ENCODE measurements around the gene PTCHD4. TPM values are rescaled to one million over a fixed set of nuclear protein-coding genes. Genes with fewer than 3 reads are reported as not detected.
A peak's percentile ranks its signal among the peaks of the same experiment; 100 is the strongest.

Gene PTCHD4
- total and polyA plus RNA-seq, 2 of the 13 experiments (the other 11 are each of a cell fraction or from before 2014, with no cell fraction given), result 28.4 to 32.9 TPM

DNA sequence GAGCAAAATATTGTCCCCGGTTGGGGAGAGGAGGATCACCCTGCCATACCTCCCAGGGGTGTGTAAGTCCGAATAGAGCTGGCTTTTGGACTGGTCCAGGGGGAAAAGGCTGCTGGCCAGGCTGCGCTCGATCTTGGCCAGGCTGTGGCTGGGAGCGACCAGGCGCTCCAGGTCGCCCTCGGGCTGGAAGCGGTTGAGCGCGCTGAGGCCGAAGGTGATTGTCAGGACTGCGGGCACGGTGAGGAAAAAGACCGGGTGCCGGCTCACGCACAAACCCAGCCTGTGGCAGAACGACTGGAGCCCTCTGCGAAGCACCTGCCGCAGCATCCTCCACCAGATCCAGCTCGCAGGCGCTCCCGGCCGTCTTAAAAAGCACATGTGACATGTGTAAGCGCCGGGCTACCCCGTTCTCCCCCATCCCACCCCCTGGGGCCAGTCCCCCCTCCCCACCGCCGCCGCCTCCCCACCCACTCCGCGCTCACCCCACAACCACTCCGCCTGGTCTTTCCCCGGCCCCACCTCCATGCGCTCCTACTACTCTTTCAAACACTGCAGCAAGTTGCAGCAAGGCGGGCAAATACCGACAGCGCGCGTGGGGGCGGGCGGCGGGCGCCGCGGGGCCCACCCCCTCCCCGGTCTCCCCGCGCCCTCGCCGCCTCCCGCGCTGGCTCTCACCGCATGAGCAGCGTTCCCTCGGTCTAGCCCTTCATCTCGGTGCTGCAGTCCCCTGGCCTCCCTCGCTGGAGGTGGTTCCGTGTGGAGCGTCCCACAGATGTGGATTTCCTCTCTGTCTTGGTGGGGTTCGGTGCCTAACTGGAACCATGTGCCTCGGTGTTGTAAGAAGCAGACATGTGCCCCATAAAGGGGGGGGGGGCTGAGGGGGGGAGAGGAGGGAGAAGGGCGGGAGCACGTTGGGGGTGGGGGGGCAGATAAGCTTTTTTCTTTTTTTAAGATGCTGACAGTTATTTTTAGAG lies 42.4 kb downstream of the PTCHD4 start:
- in situ Hi-C loops (cut with HindIII; ENCODE audit: extremely low pct_ligation_motif_present, low pct_unique_long_range_greater_than_20kb) (no loop called here), intact Hi-C loops (cut with micrococcal nuclease; ENCODE audit: unreplicated experiment) (no loop called here)
- Histone ChIP-seq H3K27ac (ENCODE audit: extremely low read length, insufficient read depth, low read length) (no peak overlapping the region), H3K4me1 (ENCODE audit: insufficient read depth, low read length) (peaks cover 33% of the 10 kb centered on the region), H3K79me2 (ENCODE audit: insufficient read depth, low read length) (no peaks in the 10 kb centered on the region), H3K4me2 (ENCODE audit: low read depth, low read length) (no peak overlapping the region; the same call in 1 of the 2 replicates), H2AFZ (ENCODE audit: low read length) (no peak overlapping the region), H4K20me1 (ENCODE audit: insufficient read depth, low read length) (peaks cover 13% of the 10 kb centered on the region), H3K4me3 (replicated peaks in 1 of 3; ENCODE audit: insufficient read depth in 1 of 3, low read depth in 2 of 3, low read length in 3 of 3) (no peak overlapping the region), H3K36me3 (replicated peaks in 1 of 2; ENCODE audit: control insufficient read depth in 1 of 2, insufficient read depth in 2 of 2, low read length in 2 of 2) (peaks cover 4% of the 10 kb centered on the region in 2 experiments; a peak in 4 of 5 replicates), H3K9me3 (ENCODE audit: low read length) (no peaks in the 10 kb centered on the region), H3K27me3 (ENCODE audit: control insufficient read depth in 1 of 2, insufficient read depth in 2 of 2, low read length in 2 of 2) (no peaks in the 10 kb centered on the region), H3K9ac (ENCODE audit: insufficient read depth, low read depth, low read length) (no peak overlapping the region)
- peak; percentile 30 for ATAC-seq
- DNase-seq (ENCODE audit: low spot score), result no peak
- no TSS peak for BruUV-seq (replicated peaks)
- WGBS (ENCODE audit: low lambda C conversion rate), result 87% methylated on average over 58 of the region's 64 CpGs
- peak; percentile 89 for TF ChIP-seq AGO2 (optimal IDR thresholded peaks at IDR 0.05; ENCODE audit: low read depth, low read length)
- TF ChIP-seq STAT5B (CRISPR knock-in tag; IDR thresholded peaks at IDR 0.05), result no peak
- FAIRE-seq, result no peak
- CTCF ChIA-PET (ENCODE audit: low intra/inter-chr PET ratio, low total read pairs), result no interaction called here
- POLR2A ChIA-PET, result no interaction called here

DNA sequence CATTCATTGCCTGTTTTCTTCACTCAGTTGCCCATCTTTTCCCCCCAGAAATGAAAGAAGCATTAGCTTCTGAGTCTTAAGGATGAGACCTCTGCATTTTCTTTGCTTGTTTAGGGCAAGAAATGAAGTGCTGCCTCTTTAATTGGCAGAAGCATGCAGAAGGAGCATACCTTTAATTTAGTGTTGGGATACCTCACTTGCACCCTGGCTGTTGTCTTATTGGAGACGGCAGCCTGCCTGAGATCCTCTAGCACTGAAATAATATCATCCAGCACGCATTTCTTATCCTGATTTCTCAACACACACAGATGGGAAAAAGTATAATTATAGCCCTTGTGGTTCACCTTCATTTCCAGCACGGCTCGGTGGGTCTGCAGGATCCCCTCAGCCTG lies 43.1 kb downstream of the PTCHD4 start:
- peaks cover 26% of the 10 kb centered on the region for H3K4me1 ChIP-seq (ENCODE audit: insufficient read depth, low read length)
- H4K20me1 ChIP-seq (ENCODE audit: insufficient read depth, low read length), result peaks cover 13% of the 10 kb centered on the region
- no peaks in the 10 kb centered on the region for H3K27me3 ChIP-seq (ENCODE audit: control insufficient read depth in 1 of 2, insufficient read depth in 2 of 2, low read length in 2 of 2)
- ChIA-PET POLR2A (no interaction called here), CTCF (ENCODE audit: low intra/inter-chr PET ratio, low total read pairs) (no interaction called here)
- DNase-seq (ENCODE audit: low spot score), result no peak
- ATAC-seq, result no peak
- H3K79me2 ChIP-seq (ENCODE audit: insufficient read depth, low read length), result no peaks in the 10 kb centered on the region
- no peak overlapping the region for H3K9ac ChIP-seq (ENCODE audit: insufficient read depth, low read depth, low read length)
- H3K36me3 ChIP-seq (replicated peaks in 1 of 2; ENCODE audit: control insufficient read depth in 1 of 2, insufficient read depth in 2 of 2, low read length in 2 of 2), result peaks cover 4% of the 10 kb centered on the region in 2 experiments; a peak in 3 of 5 replicates
- no peak overlapping the region for H3K27ac ChIP-seq (ENCODE audit: extremely low read length, insufficient read depth, low read length)
- intact Hi-C loops (cut with micrococcal nuclease; ENCODE audit: unreplicated experiment), result no loop called here
- no peak overlapping the region for H2AFZ ChIP-seq (ENCODE audit: low read length)
- no TSS peak for BruUV-seq (replicated peaks)
- H3K4me2 ChIP-seq (ENCODE audit: low read depth, low read length), result no peak overlapping the region
- no peaks in the 10 kb centered on the region for H3K9me3 ChIP-seq (ENCODE audit: low read length)
- in situ Hi-C loops (cut with HindIII; ENCODE audit: extremely low pct_ligation_motif_present, low pct_unique_long_range_greater_than_20kb), result no loop called here
- WGBS (ENCODE audit: low lambda C conversion rate), result 95% methylated on average over 4 of the region's 4 CpGs
- TF ChIP-seq RBM22 (optimal IDR thresholded peaks at IDR 0.05; ENCODE audit: low read length) (peak; percentile 28), ZSCAN25 (CRISPR knock-in tag; IDR thresholded peaks at IDR 0.05) (no peak)
- no peak overlapping the region for H3K4me3 ChIP-seq (replicated peaks in 1 of 3; ENCODE audit: insufficient read depth in 1 of 3, low read depth in 2 of 3, low read length in 3 of 3)
- no peak for FAIRE-seq

Data from HepG2 (cell line).